Measurements from ENCODE around the gene SLC29A4.

SLC29A4 gene

GRCh38 chr7:5337047-5337446, 54.3 kb downstream of the SLC29A4 start:
- ATAC-seq, result no peak

GRCh38 chr7:5339955-5340354, 57.2 kb downstream of the SLC29A4 start:
- ATAC-seq, result no peak
- TF ChIP-seq CREB5 (CRISPR knock-in tag; IDR thresholded peaks at IDR 0.05; ENCODE audit: low read depth), result no peak
- no peak for TF ChIP-seq ZNF8 (CRISPR knock-in tag; IDR thresholded peaks at IDR 0.05)
- TF ChIP-seq ZFP3 (CRISPR knock-in tag; IDR thresholded peaks at IDR 0.05), result no peak
- no peak for TF ChIP-seq PATZ1 (CRISPR knock-in tag; IDR thresholded peaks at IDR 0.05; ENCODE audit: borderline replicate concordance)
- TF ChIP-seq GLIS3 (CRISPR knock-in tag; IDR thresholded peaks at IDR 0.05), result no peak
- TF ChIP-seq RARB (CRISPR knock-in tag; IDR thresholded peaks at IDR 0.05), result no peak
- no peak for TF ChIP-seq BACH2 (CRISPR knock-in tag; IDR thresholded peaks at IDR 0.05; ENCODE audit: borderline replicate concordance)
- TF ChIP-seq ZNF70 (CRISPR knock-in tag; IDR thresholded peaks at IDR 0.05), result no peak
- TF ChIP-seq ARNTL (CRISPR knock-in tag; IDR thresholded peaks at IDR 0.05; ENCODE audit: borderline replicate concordance, low read depth), result no peak
- no peak for TF ChIP-seq TCF4 (CRISPR knock-in tag; IDR thresholded peaks at IDR 0.05; ENCODE audit: borderline replicate concordance)
- no peak for TF ChIP-seq ISL1 (CRISPR knock-in tag; IDR thresholded peaks at IDR 0.05)
- no peak for TF ChIP-seq CSRNP3 (CRISPR knock-in tag; IDR thresholded peaks at IDR 0.05)

More at GRCh38 chr7:5337047-5337446, 54.3 kb downstream of the SLC29A4 start:
- TF ChIP-seq BACH2 (CRISPR knock-in tag; IDR thresholded peaks at IDR 0.05; ENCODE audit: borderline replicate concordance) (no peak), CSRNP3 (CRISPR knock-in tag; IDR thresholded peaks at IDR 0.05) (no peak), ISL1 (CRISPR knock-in tag; IDR thresholded peaks at IDR 0.05) (no peak), ARNTL (CRISPR knock-in tag; IDR thresholded peaks at IDR 0.05; ENCODE audit: borderline replicate concordance, low read depth) (no peak), TSHZ2 (CRISPR knock-in tag; IDR thresholded peaks at IDR 0.05) (no peak), ZNF8 (CRISPR knock-in tag; IDR thresholded peaks at IDR 0.05) (no peak), RARB (CRISPR knock-in tag; IDR thresholded peaks at IDR 0.05) (no peak), CREB5 (CRISPR knock-in tag; IDR thresholded peaks at IDR 0.05; ENCODE audit: low read depth) (no peak), ZC3H10 (CRISPR knock-in tag; IDR thresholded peaks at IDR 0.05) (no peak), PPARA (CRISPR knock-in tag; IDR thresholded peaks at IDR 0.05; ENCODE audit: borderline replicate concordance) (no peak), GLIS3 (CRISPR knock-in tag; IDR thresholded peaks at IDR 0.05) (no peak), PATZ1 (CRISPR knock-in tag; IDR thresholded peaks at IDR 0.05; ENCODE audit: borderline replicate concordance) (no peak), TOX (CRISPR knock-in tag; IDR thresholded peaks at IDR 0.05; ENCODE audit: borderline replicate concordance) (no peak), ZFP30 (CRISPR knock-in tag; IDR thresholded peaks at IDR 0.05) (no peak), ESRRG (CRISPR knock-in tag; IDR thresholded peaks at IDR 0.05) (no peak), SNAI2 (CRISPR knock-in tag; IDR thresholded peaks at IDR 0.05) (no peak), ZFP3 (CRISPR knock-in tag; IDR thresholded peaks at IDR 0.05) (no peak), TCF4 (CRISPR knock-in tag; IDR thresholded peaks at IDR 0.05; ENCODE audit: borderline replicate concordance) (no peak)

Data from SK-N-SH treated with all-trans-retinoic acid at 6 μM for 48 hours (cell line).